Transverse colon (tissue), 4 donors: ENCODE measurements around the gene HEPN1. TPM values are rescaled to one million over a fixed set of nuclear protein-coding genes. Genes with fewer than 3 reads are reported as not detected.

ENCODE experiments used
- DNase-seq: peaks from one replicate; pipeline ENCODE4 v3.0.0-alpha.2; 2019
- H3K27ac ChIP-seq, 4 donors: fragments of 200-600 bp; sonication (generic); 2 replicates each; pipeline ENCODE4 v1.5.1; 2016 to 2018; ENCODE audit warnings: inconsistent platforms in 4 of 4
- H3K27me3 ChIP-seq: fragments of 200-600 bp; sonication (generic); 2 replicates; pipeline ENCODE4 v1.5.1; 2017; ENCODE audit warnings: inconsistent platforms
- H3K36me3 ChIP-seq, 4 donors: fragments of 200-600 bp; sonication (generic); 2 replicates each; pipeline ENCODE4 v1.5.1; 2017 to 2019; ENCODE audit warnings: inconsistent platforms in 4 of 4
- H3K4me1 ChIP-seq, 4 donors: fragments of 200-600 bp; sonication (generic); 2 replicates each; pipeline ENCODE4 v1.5.1; 2017 to 2020; ENCODE audit warnings: inconsistent platforms in 4 of 4
- H3K4me3 ChIP-seq, 4 donors: fragments of 200-600 bp; sonication (generic); 1 replicate in 1 of 4; 2 replicates in 3 of 4; pipeline versions ENCODE4 v1.5.1 to v1.6.1; 2017 to 2019; ENCODE audit warnings: inconsistent platforms in 4 of 4
- H3K9me3 ChIP-seq, 2 donors: fragments of 200-600 bp; sonication (generic); 2 replicates each; pipeline ENCODE4 v1.5.1; 2017 to 2019; ENCODE audit warnings: inconsistent platforms in 2 of 2
- EP300 ChIP-seq: sonication (generic); formaldehyde crosslinking; IDR thresholded peaks from one replicate; pipeline ENCODE4 v1.6.1; 2017; ENCODE audit warnings: antibody characterized with exemption, low read depth
- POLR2A ChIP-seq: fragments of 450-650 bp; IDR thresholded peaks from one replicate; pipeline ENCODE4 v1.6.1; 2016; ENCODE audit warnings: antibody characterized with exemption, mild to moderate bottlenecking, moderate library complexity
- POLR2AphosphoS5 ChIP-seq, 3 donors: sonication (generic); formaldehyde crosslinking; IDR thresholded peaks; one replicate each; pipeline ENCODE4 v1.6.1; 2016; ENCODE audit warnings: antibody characterized with exemption in 3 of 3
- whole genome bisulfite sequencing, 2 donors: methylation state at CpG; one replicate each; pipeline ENCODE4 v1.1.5; 2018; ENCODE audit warnings: low coverage in 1 of 2; 5-methylcytosine and 5-hydroxymethylcytosine counted together
- in situ Hi-C, 4 donors: fragments of 200-750 bp; cut with MboI; loops; one replicate each; pipeline versions ENCODE4 v1.15.0 to v1.15.1; 2017; ENCODE audit warnings: low sequenced_read_pairs in 3 of 4, low pct_ligation_motif_present in 1 of 4, low pct_unique_long_range_greater_than_20kb in 1 of 4
- intact Hi-C: fragments of 100-400 bp; cut with DNase I; formaldehyde crosslinking; loops from one replicate; pipeline ENCODE4 v1.15.1; 2023; ENCODE audit warnings: low total_unique reads
- total RNA-seq, 4 donors: library from RNA; depleted of rRNA; stranded (reverse); fragments of >200 nt; gene quantifications; one replicate each; pipeline ENCODE4 v1.1.0, GENCODE V29; 2016
- TF ChIP-seq, protein P1 (sequence below), 5 experiments: fragments of 200-600 bp in 3 of 5; fragments of 450-650 bp in 2 of 5; sonication (generic) in 3 of 5; IDR thresholded peaks; 1 replicate in 2 of 5; 2 replicates in 3 of 5; pipeline ENCODE4 v1.5.1; 2016 to 2017; ENCODE audit warnings: antibody characterized with exemption in 5 of 5, inconsistent platforms in 3 of 5, mild to moderate bottlenecking in 2 of 5, moderate library complexity in 1 of 5

The HEPN1 gene
- total RNA-seq, 4 donors from 2014 or later = not detected

DNA sequence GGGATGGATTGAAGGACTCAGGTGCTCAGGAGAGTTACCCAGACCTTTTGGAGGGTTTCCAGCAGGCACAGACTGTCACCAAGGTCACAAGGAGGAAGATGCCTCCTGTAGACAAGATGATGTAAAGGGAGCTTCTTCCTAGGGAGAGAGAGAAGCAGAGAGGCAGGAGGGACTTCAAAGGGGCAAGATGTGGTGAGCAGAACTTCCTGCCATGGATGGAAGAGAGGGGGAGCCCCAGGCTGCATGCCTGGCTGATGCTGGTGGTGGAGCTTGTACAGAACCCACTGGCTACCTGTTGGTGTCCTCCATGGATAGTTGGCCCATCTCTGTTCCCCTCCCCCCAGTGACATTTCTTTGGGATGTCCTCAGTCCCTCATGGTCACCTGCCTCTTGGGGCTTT is 4.2 kb downstream of the HEPN1 start:
- DNase-seq = no peak
- H3K9me3 ChIP-seq = no peaks in the 10 kb centered on the region
- TF ChIP-seq POLR2AphosphoS5 (IDR thresholded peaks at IDR 0.05) (no peak), POLR2A (no peak), EP300 (no peak)
- TF ChIP-seq, protein P1, sequence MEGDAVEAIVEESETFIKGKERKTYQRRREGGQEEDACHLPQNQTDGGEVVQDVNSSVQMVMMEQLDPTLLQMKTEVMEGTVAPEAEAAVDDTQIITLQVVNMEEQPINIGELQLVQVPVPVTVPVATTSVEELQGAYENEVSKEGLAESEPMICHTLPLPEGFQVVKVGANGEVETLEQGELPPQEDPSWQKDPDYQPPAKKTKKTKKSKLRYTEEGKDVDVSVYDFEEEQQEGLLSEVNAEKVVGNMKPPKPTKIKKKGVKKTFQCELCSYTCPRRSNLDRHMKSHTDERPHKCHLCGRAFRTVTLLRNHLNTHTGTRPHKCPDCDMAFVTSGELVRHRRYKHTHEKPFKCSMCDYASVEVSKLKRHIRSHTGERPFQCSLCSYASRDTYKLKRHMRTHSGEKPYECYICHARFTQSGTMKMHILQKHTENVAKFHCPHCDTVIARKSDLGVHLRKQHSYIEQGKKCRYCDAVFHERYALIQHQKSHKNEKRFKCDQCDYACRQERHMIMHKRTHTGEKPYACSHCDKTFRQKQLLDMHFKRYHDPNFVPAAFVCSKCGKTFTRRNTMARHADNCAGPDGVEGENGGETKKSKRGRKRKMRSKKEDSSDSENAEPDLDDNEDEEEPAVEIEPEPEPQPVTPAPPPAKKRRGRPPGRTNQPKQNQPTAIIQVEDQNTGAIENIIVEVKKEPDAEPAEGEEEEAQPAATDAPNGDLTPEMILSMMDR (IDR thresholded peaks at IDR 0.05) = no peak
- no peaks in the 10 kb centered on the region for H3K36me3 ChIP-seq
- in situ Hi-C loops (no loop called here), intact Hi-C loops (no loop called here)
- no peak overlapping the region for H3K4me3 ChIP-seq
- H3K4me1 ChIP-seq = peaks cover 0 to 2% (median 0%) of the 10 kb centered on the region in 4 donors
- H3K27ac ChIP-seq = no peak overlapping the region
- no peaks in the 10 kb centered on the region for H3K27me3 ChIP-seq

- no peaks in the 10 kb centered on the region for H3K9me3 ChIP-seq
- in situ Hi-C loops = no loop called here
- TF ChIP-seq, protein P1 (IDR thresholded peaks at IDR 0.05) = no peak
- no peak for TF ChIP-seq POLR2AphosphoS5 (IDR thresholded peaks at IDR 0.05)
- intact Hi-C loops = no loop called here
- no peak for DNase-seq
- H3K4me3 ChIP-seq = no peak overlapping the region
- no peaks in the 10 kb centered on the region for H3K36me3 ChIP-seq
- H3K4me1 ChIP-seq = no peaks in the 10 kb centered on the region
- WGBS, 2 donors = 47 to 55% methylated on average over 4 of the region's 4 CpGs
- no peak overlapping the region for H3K27ac ChIP-seq
- no peaks in the 10 kb centered on the region for H3K27me3 ChIP-seq
Observed at GRCh38 chr11:124928942-124929665, 10.1 kb downstream of the HEPN1 start.

GRCh38 chr11:124930799-124931198 is 11.7 kb downstream of the HEPN1 start:
- H3K27me3 ChIP-seq = peaks cover 3% of the 10 kb centered on the region
- no peaks in the 10 kb centered on the region for H3K9me3 ChIP-seq
- no peak overlapping the region for H3K27ac ChIP-seq
- no peaks in the 10 kb centered on the region for H3K4me1 ChIP-seq
- intact Hi-C loops (no loop called here), in situ Hi-C loops (no loop called here)
- no peak for TF ChIP-seq EP300
- H3K36me3 ChIP-seq = no peaks in the 10 kb centered on the region
- WGBS, 2 donors = 30 to 37% methylated on average over 3 of the region's 3 CpGs
- DNase-seq = no peak
- H3K4me3 ChIP-seq = no peak overlapping the region

- Histone ChIP-seq H3K9me3 (no peaks in the 10 kb centered on the region), H3K4me1 (no peaks in the 10 kb centered on the region), H3K27me3 (peaks cover 13% of the 10 kb centered on the region), H3K4me3 (no peak overlapping the region), H3K27ac (no peak overlapping the region), H3K36me3 (no peaks in the 10 kb centered on the region)
- intact Hi-C loops = no loop called here
- in situ Hi-C loops = no loop called here
- 68 to 71% methylated on average over 4 of the region's 4 CpGs for WGBS, 2 donors
- no peak for DNase-seq
- TF ChIP-seq POLR2A = no peak
- no peak for TF ChIP-seq EP300
Observed at GRCh38 chr11:124934862-124935547, 16.0 kb downstream of the HEPN1 start.

DNA sequence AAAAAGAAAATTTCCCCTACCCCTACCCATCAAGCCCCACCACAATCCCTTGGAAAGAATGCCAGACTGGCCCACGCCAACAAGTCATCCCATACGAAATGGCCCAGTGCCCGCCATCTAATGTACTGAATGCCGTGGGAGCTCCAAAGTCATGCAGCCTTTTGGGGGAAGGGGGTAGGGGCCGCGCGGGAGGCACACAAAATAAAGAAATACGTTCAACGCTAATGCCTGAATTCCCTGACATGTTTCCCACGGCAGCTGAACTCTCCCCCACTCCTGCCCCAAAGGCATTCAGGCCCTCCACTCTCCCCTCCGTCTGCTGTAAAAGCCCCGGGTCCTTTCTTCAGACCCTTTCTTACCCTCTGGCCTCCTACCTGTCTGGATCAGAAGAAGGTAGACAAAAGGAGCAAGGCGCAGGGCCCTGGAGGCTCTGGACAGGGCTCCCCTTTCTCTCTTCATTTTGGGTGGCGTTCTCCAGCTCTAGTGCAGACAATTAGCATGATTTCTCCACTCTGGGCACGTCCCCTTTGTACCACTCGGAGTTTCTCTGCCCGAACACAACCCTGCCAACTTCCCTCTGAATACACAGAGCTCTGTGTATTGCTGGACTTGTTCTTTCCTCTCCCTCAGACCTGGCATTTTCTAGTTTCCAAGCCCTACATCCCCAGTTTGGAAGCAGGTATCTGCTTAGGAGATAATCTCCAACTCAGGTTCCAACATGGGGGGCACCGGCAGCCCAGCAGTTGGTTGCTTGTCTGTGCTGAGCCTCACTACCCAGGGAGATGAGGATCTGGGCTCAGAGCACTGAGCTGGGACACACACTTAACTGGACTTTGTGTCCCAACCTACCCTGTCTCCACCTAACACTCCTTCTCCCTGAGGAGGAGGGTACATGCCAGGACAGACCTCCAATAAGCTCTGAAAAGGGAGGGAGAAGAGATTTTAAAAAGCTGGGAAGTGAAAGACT is 16.8 kb downstream of the HEPN1 start, which contains the start of gene HEPACAM:
Gene HEPACAM, minus strand, starts transcription at position 500 of the 967 bp plus-strand sequence. Its CDS starts 41 bp downstream, at position 459.
- intact Hi-C loops (no loop called here), in situ Hi-C loops (no loop called here)
- Histone ChIP-seq H3K27me3 (peaks cover 13% of the 10 kb centered on the region), H3K4me1 (no peaks in the 10 kb centered on the region), H3K36me3 (no peaks in the 10 kb centered on the region), H3K9me3 (no peaks in the 10 kb centered on the region), H3K27ac (no peak within 1 kb of the TSS), H3K4me3 (no peak within 1 kb of the TSS)
- TF ChIP-seq POLR2AphosphoS5 (IDR thresholded peaks at IDR 0.05) (no peak), EP300 (no peak), POLR2A (no peak)
- TF ChIP-seq, protein P1 (IDR thresholded peaks at IDR 0.05) = no peak
- 86 to 87% methylated on average over 9 to 18 of the region's 18 CpGs for WGBS, 2 donors
- no peak for DNase-seq
